ENCODE data around the gene MYL6.
A peak's percentile ranks its signal among the peaks of the same experiment; 100 is the strongest.

MYL6 gene

GRCh38 chr12:56122637-56123036 is 35.5 kb upstream of the MYL6 start:
- Mint-ChIP-seq H3K9me3 (no peaks in the 10 kb centered on the region), H3K4me3 (peak overlapping the region in 1 of 3 experiments; percentile 19), H3K4me1 (peaks cover 67% of the 10 kb centered on the region), H3K27ac (peak overlapping the region; percentile 26 to 48 (median 46)), H3K27me3 (ENCODE audit: low read depth) (no peaks in the 10 kb centered on the region), H3K36me3 (ENCODE audit: low read depth) (peaks cover 10% of the 10 kb centered on the region)
- TF ChIP-seq, protein P1, sequence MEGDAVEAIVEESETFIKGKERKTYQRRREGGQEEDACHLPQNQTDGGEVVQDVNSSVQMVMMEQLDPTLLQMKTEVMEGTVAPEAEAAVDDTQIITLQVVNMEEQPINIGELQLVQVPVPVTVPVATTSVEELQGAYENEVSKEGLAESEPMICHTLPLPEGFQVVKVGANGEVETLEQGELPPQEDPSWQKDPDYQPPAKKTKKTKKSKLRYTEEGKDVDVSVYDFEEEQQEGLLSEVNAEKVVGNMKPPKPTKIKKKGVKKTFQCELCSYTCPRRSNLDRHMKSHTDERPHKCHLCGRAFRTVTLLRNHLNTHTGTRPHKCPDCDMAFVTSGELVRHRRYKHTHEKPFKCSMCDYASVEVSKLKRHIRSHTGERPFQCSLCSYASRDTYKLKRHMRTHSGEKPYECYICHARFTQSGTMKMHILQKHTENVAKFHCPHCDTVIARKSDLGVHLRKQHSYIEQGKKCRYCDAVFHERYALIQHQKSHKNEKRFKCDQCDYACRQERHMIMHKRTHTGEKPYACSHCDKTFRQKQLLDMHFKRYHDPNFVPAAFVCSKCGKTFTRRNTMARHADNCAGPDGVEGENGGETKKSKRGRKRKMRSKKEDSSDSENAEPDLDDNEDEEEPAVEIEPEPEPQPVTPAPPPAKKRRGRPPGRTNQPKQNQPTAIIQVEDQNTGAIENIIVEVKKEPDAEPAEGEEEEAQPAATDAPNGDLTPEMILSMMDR (IDR thresholded peaks at IDR 0.05; ENCODE audit: unreplicated experiment in 3 of 3) = no peak

- TF ChIP-seq, protein P1 (IDR thresholded peaks at IDR 0.05; ENCODE audit: unreplicated experiment in 3 of 3) = no peak
- Mint-ChIP-seq H3K36me3 (ENCODE audit: low read depth) (peaks cover 6% of the 10 kb centered on the region), H3K4me1 (peaks cover 63% of the 10 kb centered on the region), H3K9me3 (no peaks in the 10 kb centered on the region), H3K27me3 (ENCODE audit: low read depth) (no peaks in the 10 kb centered on the region), H3K4me3 (no peak overlapping the region), H3K27ac (peak overlapping the region; percentile 14 to 69 (median 45))
These were observed 34.0 kb upstream of the MYL6 start for GRCh38 chr12:56124133-56124532.

DNA sequence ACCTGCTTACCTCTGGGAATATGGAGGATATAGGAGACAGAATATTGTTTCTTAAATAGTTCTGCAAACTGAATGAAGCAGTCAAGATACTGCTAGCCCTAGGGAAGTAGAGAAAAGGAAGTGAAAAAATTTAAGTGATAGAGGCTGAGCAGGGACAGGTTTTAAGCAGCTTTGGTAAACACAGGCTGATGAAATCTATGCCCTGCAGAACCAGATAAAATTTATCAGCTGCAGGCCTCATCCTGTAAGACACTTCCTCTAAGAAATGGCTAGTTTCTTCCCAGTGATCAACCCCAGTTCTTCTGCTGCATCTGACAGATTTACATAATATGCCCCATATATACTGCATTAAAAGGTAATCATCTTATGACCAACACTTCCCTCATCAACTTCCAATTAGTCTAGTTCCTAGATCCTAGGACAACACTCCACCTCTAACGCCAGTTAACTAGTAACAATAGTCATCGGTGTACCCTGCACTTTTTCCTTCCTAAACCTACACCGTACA is 31.4 kb upstream of the MYL6 start:
- H3K4me1 Mint-ChIP-seq = peaks cover 61% of the 10 kb centered on the region
- peak overlapping the region; percentile 92 to 97 (median 95) for H3K4me3 Mint-ChIP-seq
- peak overlapping the region; percentile 87 to 94 (median 90) for H3K27ac Mint-ChIP-seq
- TF ChIP-seq, protein P1 (IDR thresholded peaks at IDR 0.05; ENCODE audit: unreplicated experiment in 3 of 3) = no peak
- H3K36me3 Mint-ChIP-seq (ENCODE audit: low read depth) = peaks cover 16% of the 10 kb centered on the region
- H3K27me3 Mint-ChIP-seq (ENCODE audit: low read depth) = no peaks in the 10 kb centered on the region
- H3K9me3 Mint-ChIP-seq = no peaks in the 10 kb centered on the region

DNA sequence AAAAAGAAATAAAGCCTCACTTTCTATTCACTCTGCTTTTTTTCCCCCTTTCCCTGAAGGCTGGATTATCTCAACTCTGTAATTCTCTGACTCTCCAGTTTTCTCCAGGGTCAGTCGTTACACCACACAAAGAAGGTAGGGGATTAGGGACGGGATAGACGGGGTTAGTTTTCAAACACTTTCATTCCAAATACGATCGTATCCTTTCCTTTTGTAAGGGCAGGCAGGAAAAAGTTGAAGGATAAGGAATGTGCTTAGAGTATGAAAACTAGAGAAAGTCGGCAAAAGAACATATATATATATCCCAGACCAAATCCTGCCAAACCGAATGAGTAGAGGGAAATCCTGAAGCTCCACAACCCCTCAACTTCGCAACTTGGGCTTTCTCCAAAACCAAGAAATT is 30.7 kb upstream of the MYL6 start:
- Mint-ChIP-seq H3K9me3 (no peaks in the 10 kb centered on the region), H3K4me1 (peaks cover 54% of the 10 kb centered on the region)
- TF ChIP-seq, protein P1 (IDR thresholded peaks at IDR 0.05; ENCODE audit: unreplicated experiment in 3 of 3) = no peak

DNA sequence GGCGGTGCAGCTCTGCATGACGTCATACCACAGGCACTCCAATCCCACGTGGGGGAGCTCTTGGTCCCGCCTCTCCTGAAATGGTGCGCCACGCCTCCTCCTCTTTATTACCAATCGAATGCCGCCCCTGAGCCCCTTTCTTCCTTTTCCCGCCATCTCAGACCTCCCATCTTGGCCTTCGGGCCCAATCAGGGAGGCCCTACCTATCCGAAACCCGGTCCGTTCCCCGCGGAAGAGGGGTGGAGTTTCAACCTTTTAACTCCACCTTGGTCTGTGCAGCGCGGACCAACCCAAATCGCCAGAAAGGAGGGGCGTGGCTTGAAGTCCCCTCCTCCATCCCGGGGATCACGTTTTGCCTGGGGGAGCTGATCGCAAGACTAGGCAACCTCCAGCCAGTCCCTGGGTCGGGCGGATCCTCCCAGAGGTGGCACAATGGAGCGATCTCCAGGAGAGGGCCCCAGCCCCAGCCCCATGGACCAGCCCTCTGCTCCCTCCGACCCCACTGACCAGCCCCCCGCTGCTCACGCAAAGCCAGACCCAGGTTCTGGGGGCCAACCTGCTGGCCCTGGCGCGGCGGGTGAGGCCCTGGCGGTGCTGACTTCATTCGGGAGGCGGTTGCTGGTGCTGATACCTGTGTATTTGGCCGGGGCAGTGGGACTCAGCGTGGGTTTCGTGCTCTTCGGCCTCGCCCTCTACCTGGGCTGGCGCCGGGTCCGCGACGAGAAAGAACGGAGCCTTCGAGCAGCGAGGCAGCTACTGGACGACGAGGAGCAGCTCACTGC is 30.1 kb upstream of the MYL6 start, which contains the start of gene ESYT1:
Gene ESYT1 (plus strand): TSS at position 380 of the 782 bp plus-strand sequence. CDS start 53 bp downstream, at position 433.
- Mint-ChIP-seq H3K4me3 (peak within 1 kb of the TSS; percentile 92 to 97 (median 95)), H3K4me1 (peaks cover 50% of the 10 kb centered on the region), H3K36me3 (ENCODE audit: low read depth) (peaks cover 26% of the 10 kb centered on the region), H3K27ac (peak within 1 kb of the TSS; percentile 87 to 90 (median 90)), H3K27me3 (ENCODE audit: low read depth) (no peaks in the 10 kb centered on the region), H3K9me3 (no peaks in the 10 kb centered on the region)
- TF ChIP-seq, protein P1 (IDR thresholded peaks at IDR 0.05; ENCODE audit: unreplicated experiment in 3 of 3) = no peak

More for the DNA sequence above, 30.7 kb upstream of the MYL6 start:
- Mint-ChIP-seq H3K27me3 (ENCODE audit: low read depth) (no peaks in the 10 kb centered on the region), H3K4me3 (peak overlapping the region; percentile 92 to 97 (median 95)), H3K27ac (peak overlapping the region; percentile 87 to 90 (median 90)), H3K36me3 (ENCODE audit: low read depth) (peaks cover 23% of the 10 kb centered on the region)

Measured in nephron (organoid).